B cell (primary cell): Measurements from ENCODE around the gene EXTL1. TPM values are rescaled to one million over a fixed set of nuclear protein-coding genes. Genes with fewer than 3 reads are reported as not detected.

Experiments
- ATAC-seq: fragments of 200-7000 bp; cut with Tn5 transposase; one replicate; pipeline ENCODE4 v1.10.0; 2021; ENCODE audit warnings: low read depth, mild to moderate bottlenecking, moderate number of reproducible peaks, moderate library complexity
- CTCF ChIA-PET: fragments of 350-600 bp; sonication (Branson Sonifier 250); formaldehyde crosslinking; loops from one replicate; lab custom pipeline; 2021; ENCODE audit warnings: antibody characterized with exemption, inconsistent platforms; lab: Charles Lee
- POLR2A ChIA-PET: fragments of 350-600 bp; sonication (Branson Sonifier 250); formaldehyde crosslinking; loops from one replicate; lab custom pipeline; 2021; ENCODE audit warnings: antibody characterized with exemption; lab: Charles Lee
- DNase-seq: peaks from one replicate; pipeline ENCODE4 v3.0.0; 2013
- H2AFZ ChIP-seq: 2 replicates; pipeline ENCODE4 v1.6.1; 2012; ENCODE audit warnings: mild to moderate bottlenecking, low read depth, low read length; ENCODE audit not compliant: insufficient read depth, poor library complexity, severe bottlenecking
- H3K27ac ChIP-seq, 2 donors: 1 replicate in 1 of 2; 2 replicates in 1 of 2; pipeline ENCODE4 v1.5.1; 2012 to 2013; ENCODE audit warnings: low read length in 2 of 2, mild to moderate bottlenecking in 2 of 2, moderate library complexity in 1 of 2
- H3K27me3 ChIP-seq, 4 experiments: fragments of 200-600 bp in 1 of 4; sonication (generic) in 1 of 4; replicated peaks in 1 of 4; 1 replicate in 2 of 4; 2 replicates in 2 of 4; pipeline versions ENCODE4 v1.6.1 to v1.7.0; 2013 to 2016; ENCODE audit warnings: low read length in 3 of 4, mild to moderate bottlenecking in 2 of 4, mixed read lengths in 1 of 4, moderate library complexity in 1 of 4; ENCODE audit not compliant: insufficient read depth in 4 of 4, control insufficient read depth in 3 of 4; ENCODE audit errors: control extremely low read depth in 1 of 4
- H3K36me3 ChIP-seq, 2 experiments: replicated peaks in 1 of 2; 1 replicate in 1 of 2; 2 replicates in 1 of 2; pipeline versions ENCODE4 v1.6.1 to v1.7.1; 2013; ENCODE audit warnings: low read length in 1 of 2; ENCODE audit not compliant: insufficient read depth in 2 of 2, control insufficient read depth in 1 of 2; ENCODE audit errors: control extremely low read depth in 1 of 2, extremely low read depth in 1 of 2
- H3K4me1 ChIP-seq, 2 donors: fragments of 200-600 bp in 1 of 2; sonication (generic) in 1 of 2; 1 replicate in 1 of 2; 2 replicates in 1 of 2; pipeline versions ENCODE4 v1.5.1 to v1.6.1; 2013 to 2017; ENCODE audit warnings: low read length in 2 of 2; ENCODE audit not compliant: control insufficient read depth in 2 of 2, insufficient read depth in 2 of 2
- H3K4me2 ChIP-seq: replicated peaks from 2 replicates; pipeline ENCODE3; 2012; ENCODE audit warnings: mild to moderate bottlenecking, low read depth, low read length; ENCODE audit not compliant: poor library complexity, severe bottlenecking
- H3K4me3 ChIP-seq, 5 experiments: fragments of 200-600 bp in 1 of 5; sonication (generic) in 1 of 5; 1 replicate in 3 of 5; 2 replicates in 2 of 5; pipeline versions ENCODE4 v1.5.1 to v1.7.0; 2011 to 2016; ENCODE audit warnings: low read length in 4 of 5, mild to moderate bottlenecking in 4 of 5, low read depth in 2 of 5, control low read depth in 1 of 5, moderate library complexity in 1 of 5; ENCODE audit not compliant: insufficient read depth in 1 of 5; ENCODE audit errors: control extremely low read depth in 1 of 5, extremely low read depth in 1 of 5
- H3K79me2 ChIP-seq: fragments of 200-600 bp; sonication (generic); one replicate; pipeline ENCODE4 v1.6.0; 2016; ENCODE audit warnings: low read length; ENCODE audit not compliant: control insufficient read depth, insufficient read depth
- H3K9ac ChIP-seq: fragments of 200-600 bp; sonication (generic); 2 replicates; pipeline ENCODE4 v1.6.1; 2017; ENCODE audit warnings: mild to moderate bottlenecking, low read length, moderate library complexity
- H3K9me3 ChIP-seq, 3 donors: one replicate each; pipeline versions ENCODE4 v1.6.1 to v1.7.1; 2013; ENCODE audit warnings: low read length in 2 of 3; ENCODE audit not compliant: control insufficient read depth in 2 of 3, insufficient read depth in 1 of 3; ENCODE audit errors: control extremely low read depth in 1 of 3
- H4K20me1 ChIP-seq: 2 replicates; pipeline ENCODE4 v1.6.0; 2012; ENCODE audit warnings: mild to moderate bottlenecking, low read length; ENCODE audit not compliant: insufficient read depth, control insufficient read depth, poor library complexity, severe bottlenecking
- H3K27ac Mint-ChIP-seq: one replicate; pipeline ENCODE4 v1.8.0; 2021; ENCODE audit warnings: mixed read lengths
- H3K27me3 Mint-ChIP-seq: one replicate; pipeline ENCODE4 v1.8.0; 2021; ENCODE audit warnings: mixed read lengths
- H3K4me1 Mint-ChIP-seq: one replicate; pipeline ENCODE4 v1.8.0; 2021; ENCODE audit warnings: mixed read lengths
- H3K4me3 Mint-ChIP-seq: one replicate; pipeline ENCODE4 v1.8.0; 2021; ENCODE audit warnings: mixed read lengths
- H3K9me3 Mint-ChIP-seq: one replicate; pipeline ENCODE4 v1.8.0; 2022; ENCODE audit warnings: mixed read lengths; ENCODE audit not compliant: insufficient read depth
- EZH2 ChIP-seq: IDR thresholded peaks from 2 replicates; pipeline ENCODE4 v1.6.1; 2012; ENCODE audit warnings: borderline replicate concordance, low read depth, mild to moderate bottlenecking, moderate library complexity, low read length; ENCODE audit not compliant: insufficient read depth, poor library complexity, severe bottlenecking
- WGBS: methylation state at CpG from one replicate; pipeline ENCODE4 v1.1.5; 2013; ENCODE audit warnings: missing lambda C conversion rate; ENCODE audit not compliant: insufficient coverage; 5-methylcytosine and 5-hydroxymethylcytosine counted together
- intact Hi-C: fragments of 100-400 bp; cut with micrococcal nuclease; formaldehyde crosslinking; loops from one replicate; pipeline ENCODE4 v1.10.0; 2022
- polyA plus RNA-seq: library from polyadenylated mRNA; depleted of rRNA; stranded (reverse); fragments of >200 nt; gene quantifications from 2 replicates; pipeline ENCODE4 v1.2.3, GENCODE V29; 2012
- total RNA-seq, 2 donors: library from RNA; stranded (reverse); fragments of 120-200 nt in 1 of 2; gene quantifications; 1 replicate in 1 of 2; 2 replicates in 1 of 2; pipeline versions ENCODE4 v1.2.3 to v1.2.4, GENCODE V29; 2013 to 2022
- TF ChIP-seq, protein P1 (sequence below): fragments of 200-600 bp; IDR thresholded peaks from one replicate; pipeline ENCODE4 v1.8.0; 2022; ENCODE audit warnings: antibody characterized with exemption, mild to moderate bottlenecking

Gene EXTL1
- total and polyA plus RNA-seq, 2 donors (not counting 1 experiment from before 2014, with no cell fraction given): 0.12 TPM; not detected in 1

DNA sequence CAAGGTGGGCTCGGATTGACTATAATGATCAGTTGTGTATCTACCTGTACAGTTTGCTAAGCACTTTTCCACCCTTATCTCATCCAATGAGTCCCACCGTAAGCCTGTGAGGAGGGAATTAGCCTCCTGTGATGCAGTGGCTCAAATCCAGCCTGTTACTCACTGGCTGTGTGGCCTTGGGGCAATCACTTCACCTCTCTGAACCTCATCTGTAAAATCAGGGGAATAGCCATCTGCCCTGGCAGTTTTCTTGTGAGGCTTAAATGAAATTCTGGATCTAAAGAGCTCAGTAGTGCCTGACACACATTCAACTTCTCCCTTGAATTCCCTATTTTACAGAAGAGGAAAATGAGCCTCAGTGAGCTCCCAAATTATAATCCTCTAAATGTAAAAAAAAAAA, 7.4 kb upstream of the EXTL1 start:
- no peaks in the 10 kb centered on the region for H3K79me2 ChIP-seq
- intact Hi-C loops: no loop called here
- H3K9ac ChIP-seq: no peak overlapping the region
- H3K4me3 ChIP-seq: no peak overlapping the region
- H3K4me3 Mint-ChIP-seq: no peak overlapping the region
- no peaks in the 10 kb centered on the region for H3K27me3 Mint-ChIP-seq
- DNase-seq (no peak), ATAC-seq (no peak)
- ChIA-PET POLR2A (no interaction called here), CTCF (interaction anchor here (0.7 to 1.1 kb wide), 2 partner anchors 9 to 118 kb away, joined by 3 to 4 read pairs; no protein-coding TSS in a partner anchor)
- no peaks in the 10 kb centered on the region for H3K9me3 ChIP-seq
- H3K27ac Mint-ChIP-seq: no peak overlapping the region
- no peak overlapping the region for H3K4me2 ChIP-seq
- H3K36me3 ChIP-seq: no peaks in the 10 kb centered on the region
- H3K4me1 ChIP-seq: no peaks in the 10 kb centered on the region
- TF ChIP-seq, protein P1, sequence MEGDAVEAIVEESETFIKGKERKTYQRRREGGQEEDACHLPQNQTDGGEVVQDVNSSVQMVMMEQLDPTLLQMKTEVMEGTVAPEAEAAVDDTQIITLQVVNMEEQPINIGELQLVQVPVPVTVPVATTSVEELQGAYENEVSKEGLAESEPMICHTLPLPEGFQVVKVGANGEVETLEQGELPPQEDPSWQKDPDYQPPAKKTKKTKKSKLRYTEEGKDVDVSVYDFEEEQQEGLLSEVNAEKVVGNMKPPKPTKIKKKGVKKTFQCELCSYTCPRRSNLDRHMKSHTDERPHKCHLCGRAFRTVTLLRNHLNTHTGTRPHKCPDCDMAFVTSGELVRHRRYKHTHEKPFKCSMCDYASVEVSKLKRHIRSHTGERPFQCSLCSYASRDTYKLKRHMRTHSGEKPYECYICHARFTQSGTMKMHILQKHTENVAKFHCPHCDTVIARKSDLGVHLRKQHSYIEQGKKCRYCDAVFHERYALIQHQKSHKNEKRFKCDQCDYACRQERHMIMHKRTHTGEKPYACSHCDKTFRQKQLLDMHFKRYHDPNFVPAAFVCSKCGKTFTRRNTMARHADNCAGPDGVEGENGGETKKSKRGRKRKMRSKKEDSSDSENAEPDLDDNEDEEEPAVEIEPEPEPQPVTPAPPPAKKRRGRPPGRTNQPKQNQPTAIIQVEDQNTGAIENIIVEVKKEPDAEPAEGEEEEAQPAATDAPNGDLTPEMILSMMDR: no peak
- TF ChIP-seq EZH2: no peak
- no peak overlapping the region for H2AFZ ChIP-seq
- H3K9me3 Mint-ChIP-seq: no peaks in the 10 kb centered on the region
- H3K4me1 Mint-ChIP-seq: no peaks in the 10 kb centered on the region
- no peaks in the 10 kb centered on the region for H3K27me3 ChIP-seq
- H3K27ac ChIP-seq: no peak overlapping the region
- no CpG with 5 or more reads among the region's 2 CpGs for WGBS
- no peaks in the 10 kb centered on the region for H4K20me1 ChIP-seq

DNA sequence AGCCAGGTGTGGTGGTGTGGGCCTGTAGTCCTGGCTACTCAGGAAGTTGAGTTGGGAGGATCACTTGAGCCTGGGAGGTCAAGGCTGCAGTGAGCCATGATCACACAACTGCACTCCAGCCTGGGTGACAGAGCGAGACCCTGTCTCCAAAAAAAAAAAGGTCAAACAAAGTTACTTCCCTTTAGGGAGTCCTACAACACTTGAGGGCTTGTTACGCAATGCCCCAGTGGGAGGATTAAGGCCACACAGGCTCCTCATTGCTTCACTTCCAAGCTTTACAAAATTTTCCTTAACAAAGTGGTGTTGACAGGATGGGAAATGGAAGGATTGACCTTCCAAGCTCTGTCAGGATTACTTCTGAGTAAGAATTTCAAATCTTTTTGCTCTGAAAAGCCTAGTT, 6.2 kb upstream of the EXTL1 start:
- Histone ChIP-seq H3K79me2 (no peaks in the 10 kb centered on the region), H2AFZ (no peak overlapping the region), H3K9ac (no peak overlapping the region), H3K9me3 (no peaks in the 10 kb centered on the region), H3K36me3 (no peaks in the 10 kb centered on the region), H3K4me3 (no peak overlapping the region), H3K27ac (no peak overlapping the region), H4K20me1 (no peaks in the 10 kb centered on the region), H3K4me1 (no peaks in the 10 kb centered on the region), H3K4me2 (no peak overlapping the region), H3K27me3 (peaks cover 0 to 2% (median 0%) of the 10 kb centered on the region in 4 experiments)
- POLR2A ChIA-PET: no interaction called here
- Mint-ChIP-seq H3K4me1 (no peaks in the 10 kb centered on the region), H3K27ac (no peak overlapping the region), H3K27me3 (peaks cover 4% of the 10 kb centered on the region), H3K9me3 (no peaks in the 10 kb centered on the region), H3K4me3 (no peak overlapping the region)
- WGBS: 89% methylated on average over 1 of the region's 2 CpGs
- intact Hi-C loops: no loop called here
- no peak for TF ChIP-seq EZH2
- TF ChIP-seq, protein P1: no peak
- DNase-seq (no peak), ATAC-seq (no peak)
- CTCF ChIA-PET: no interaction called here
